ENCODE results near the gene GABRB1.

The GABRB1 gene

GRCh38 chr4:47471591-47471990 lies 440.2 kb downstream of the GABRB1 start:
- Mint-ChIP-seq H3K36me3 (ENCODE audit: low read depth) (no peaks in the 10 kb centered on the region), H3K27me3 (peaks cover 5% of the 10 kb centered on the region), H3K4me3 (no peak overlapping the region), H3K27ac (no peak overlapping the region), H3K9me3 (no peaks in the 10 kb centered on the region), H3K4me1 (ENCODE audit: low read depth) (no peaks in the 10 kb centered on the region)

GRCh38 chr4:47473141-47473750 lies 441.9 kb downstream of the GABRB1 start:
- peaks cover 5% of the 10 kb centered on the region for H3K27me3 Mint-ChIP-seq
- H3K36me3 Mint-ChIP-seq (ENCODE audit: low read depth) = no peaks in the 10 kb centered on the region
- no peak overlapping the region for H3K4me3 Mint-ChIP-seq
- no peak overlapping the region for H3K27ac Mint-ChIP-seq
- no peaks in the 10 kb centered on the region for H3K4me1 Mint-ChIP-seq (ENCODE audit: low read depth)
- H3K9me3 Mint-ChIP-seq = no peaks in the 10 kb centered on the region

- Mint-ChIP-seq H3K36me3 (ENCODE audit: low read depth) (no peaks in the 10 kb centered on the region), H3K4me3 (no peak overlapping the region), H3K9me3 (no peaks in the 10 kb centered on the region), H3K4me1 (ENCODE audit: low read depth) (no peaks in the 10 kb centered on the region), H3K27ac (no peak overlapping the region), H3K27me3 (peaks cover 5% of the 10 kb centered on the region)
Measured at GRCh38 chr4:47474799-47475198, 443.4 kb downstream of the GABRB1 start.

GRCh38 chr4:47475411-47475810 lies 444.0 kb downstream of the GABRB1 start:
- no peak overlapping the region for H3K27ac Mint-ChIP-seq
- H3K27me3 Mint-ChIP-seq = peaks cover 5% of the 10 kb centered on the region
- H3K4me3 Mint-ChIP-seq = no peak overlapping the region
- H3K9me3 Mint-ChIP-seq = no peaks in the 10 kb centered on the region
- H3K4me1 Mint-ChIP-seq (ENCODE audit: low read depth) = no peaks in the 10 kb centered on the region
- H3K36me3 Mint-ChIP-seq (ENCODE audit: low read depth) = no peaks in the 10 kb centered on the region

All from stimulated activated naive CD8-positive, alpha-beta T cell treated with anti-CD3 and anti-CD28 coated beads, Interleukin-15, Interleukin-2, amounts not matched to agents 100 ng/mL and 50 ng/mL, for 24 hours (primary cell).